IMR-90 (cell line): Measurements from ENCODE around the gene PILRB. TPM values are rescaled to one million over a fixed set of nuclear protein-coding genes. Genes with fewer than 3 reads are reported as not detected.

ENCODE experiments used
- ATAC-seq: fragments of 200-7000 bp; cut with Tn5 transposase; 2 replicates; pipeline ENCODE4 v1.9.1; 2020; ENCODE audit warnings: low read depth, mild to moderate bottlenecking, moderate library complexity
- BruUV-seq: library from RNA; stranded (reverse); fragments of 400-500 nt; replicated peaks from 2 replicates; lab custom pipeline; 2021; lab: Mats Ljungman, UMichigan
- CTCF ChIA-PET: fragments of 300-600 bp; formaldehyde crosslinking; extraction: SDS; loops from one replicate; lab custom pipeline; 2021; ENCODE audit warnings: antibody characterized with exemption; lab: Yijun Ruan, JAX
- POLR2A ChIA-PET: fragments of 300-600 bp; sonication (Branson Sonifier 250); formaldehyde crosslinking; loops from one replicate; lab custom pipeline; 2022; ENCODE audit warnings: antibody characterized with exemption; ENCODE audit not compliant: unreplicated experiment; lab: Charles Lee
- DNase-seq: peaks from one replicate; pipeline ENCODE4 v3.0.0; 2013
- H2AFZ ChIP-seq: replicated peaks from 2 replicates; pipeline ENCODE3; 2013; ENCODE audit warnings: low read length, mild to moderate bottlenecking; ENCODE audit not compliant: poor library complexity
- H2AK5ac ChIP-seq: 2 replicates; pipeline ENCODE4 v1.6.1; 2013; ENCODE audit warnings: low read depth, low read length, inconsistent platforms
- H2AK9ac ChIP-seq: replicated peaks from 2 replicates; pipeline ENCODE3; 2013; ENCODE audit warnings: mild to moderate bottlenecking, low read depth, low read length, moderate library complexity; ENCODE audit not compliant: poor library complexity
- H2BK120ac ChIP-seq: 2 replicates; pipeline ENCODE4 v1.6.1; 2013; ENCODE audit warnings: low read depth, low read length, inconsistent platforms
- H2BK15ac ChIP-seq: 3 replicates; pipeline ENCODE4 v1.6.1; 2013; ENCODE audit warnings: low read depth, low read length, inconsistent platforms
- H2BK20ac ChIP-seq: 2 replicates; pipeline ENCODE4 v1.6.1; 2013; ENCODE audit warnings: low read depth, mild to moderate bottlenecking, inconsistent platforms, low read length, moderate library complexity
- H2BK5ac ChIP-seq: 2 replicates; pipeline ENCODE4 v1.6.1; 2013; ENCODE audit warnings: mild to moderate bottlenecking, low read depth, low read length, inconsistent platforms; ENCODE audit not compliant: poor library complexity, severe bottlenecking
- H3K14ac ChIP-seq: replicated peaks from 2 replicates; pipeline ENCODE4 v1.6.1; 2013; ENCODE audit warnings: low read depth, low read length, inconsistent platforms
- H3K18ac ChIP-seq: 2 replicates; pipeline ENCODE4 v1.6.1; 2013; ENCODE audit warnings: low read depth, low read length, control low read depth
- H3K23ac ChIP-seq: 2 replicates; pipeline ENCODE4 v1.6.1; 2013; ENCODE audit warnings: low read depth, low read length, inconsistent platforms
- H3K27ac ChIP-seq: 2 replicates; pipeline ENCODE4 v1.5.1; 2013; ENCODE audit warnings: mild to moderate bottlenecking, control low read depth, low read length; ENCODE audit not compliant: insufficient read depth
- H3K27me3 ChIP-seq: 2 replicates; pipeline ENCODE4 v1.6.1; 2013; ENCODE audit warnings: low read length; ENCODE audit not compliant: control insufficient read depth, insufficient read depth
- H3K36me3 ChIP-seq: 2 replicates; pipeline ENCODE4 v1.6.1; 2013; ENCODE audit warnings: low read length, mixed read lengths; ENCODE audit not compliant: control insufficient read depth, insufficient read depth
- H3K4ac ChIP-seq: 2 replicates; pipeline ENCODE4 v1.6.1; 2013; ENCODE audit warnings: low read depth, low read length, inconsistent platforms
- H3K4me1 ChIP-seq: 2 replicates; pipeline ENCODE4 v1.6.1; 2013; ENCODE audit warnings: low read length, mixed read lengths; ENCODE audit not compliant: control insufficient read depth, insufficient read depth
- H3K4me2 ChIP-seq: 2 replicates; pipeline ENCODE4 v1.6.1; 2013; ENCODE audit warnings: low read depth, mild to moderate bottlenecking, control low read depth, low read length, moderate library complexity
- H3K4me3 ChIP-seq: 2 replicates; pipeline ENCODE4 v1.5.1; 2013; ENCODE audit warnings: low read depth, mild to moderate bottlenecking, control low read depth, low read length, moderate library complexity; ENCODE audit not compliant: insufficient read depth
- H3K56ac ChIP-seq: 2 replicates; pipeline ENCODE4 v1.6.1; 2013; ENCODE audit warnings: low read length, inconsistent platforms; ENCODE audit not compliant: insufficient read depth; ENCODE audit errors: extremely low read depth
- H3K79me1 ChIP-seq, 2 experiments: 2 replicates each; pipeline ENCODE4 v1.6.1; 2013; ENCODE audit warnings: low read length in 2 of 2, inconsistent platforms in 1 of 2, low read depth in 1 of 2
- H3K9ac ChIP-seq: 2 replicates; pipeline ENCODE4 v1.6.1; 2013; ENCODE audit warnings: low read depth, low read length, control low read depth
- H3K9me1 ChIP-seq: 2 replicates; pipeline ENCODE4 v1.6.1; 2013; ENCODE audit warnings: low read length, inconsistent platforms; ENCODE audit not compliant: insufficient read depth
- H3K9me3 ChIP-seq: 2 replicates; pipeline ENCODE4 v1.6.1; 2013; ENCODE audit warnings: low read length; ENCODE audit not compliant: control insufficient read depth, insufficient read depth
- H4K20me1 ChIP-seq: 2 replicates; pipeline ENCODE4 v1.6.1; 2013; ENCODE audit warnings: low read length, inconsistent platforms; ENCODE audit not compliant: insufficient read depth
- H4K5ac ChIP-seq: 2 replicates; pipeline ENCODE4 v1.6.1; 2013; ENCODE audit warnings: mild to moderate bottlenecking, low read depth, low read length, control low read depth
- H4K8ac ChIP-seq, 2 experiments: 2 replicates each; pipeline ENCODE4 v1.6.1; 2013; ENCODE audit warnings: low read depth in 2 of 2, low read length in 2 of 2, control low read depth in 1 of 2, inconsistent platforms in 1 of 2
- H4K91ac ChIP-seq: 2 replicates; pipeline ENCODE4 v1.6.1; 2013; ENCODE audit warnings: low read depth, low read length, inconsistent platforms; ENCODE audit not compliant: insufficient read depth
- BHLHE40 ChIP-seq: fragments of 150-350 bp; IDR thresholded peaks from 2 replicates; pipeline ENCODE4 v1.6.1; 2016; ENCODE audit warnings: mild to moderate bottlenecking, low read depth, low read length
- CEBPB ChIP-seq: IDR thresholded peaks from 2 replicates; pipeline ENCODE4 v1.6.1; 2012; ENCODE audit warnings: low read depth, low read length, improper control_type of control experiment
- CHD1 ChIP-seq: IDR thresholded peaks from 2 replicates; pipeline ENCODE4 v1.6.1; 2012; ENCODE audit warnings: low read depth, low read length, improper control_type of control experiment
- FOS ChIP-seq: fragments of 150-350 bp; IDR thresholded peaks from 2 replicates; pipeline ENCODE4 v1.6.1; 2016; ENCODE audit warnings: low read depth, low read length
- MAFK ChIP-seq: IDR thresholded peaks from 2 replicates; pipeline ENCODE4 v1.6.1; 2012; ENCODE audit warnings: low read depth, low read length, improper control_type of control experiment
- MAZ ChIP-seq: IDR thresholded peaks from 2 replicates; pipeline ENCODE4 v1.6.1; 2012; ENCODE audit warnings: low read depth, mild to moderate bottlenecking, low read length, improper control_type of control experiment, moderate library complexity, borderline replicate concordance
- MXI1 ChIP-seq: IDR thresholded peaks from 2 replicates; pipeline ENCODE4 v1.6.1; 2012; ENCODE audit warnings: low read depth, mild to moderate bottlenecking, low read length, moderate library complexity, borderline replicate concordance
- NFE2L2 ChIP-seq: fragments of 150-350 bp; IDR thresholded peaks from 2 replicates; pipeline ENCODE4 v1.6.1; 2016; ENCODE audit warnings: low read depth, mild to moderate bottlenecking, low read length
- POLR2A ChIP-seq: IDR thresholded peaks from 2 replicates; pipeline ENCODE4 v1.6.1; 2012; ENCODE audit warnings: mild to moderate bottlenecking, low read depth, low read length
- RAD21 ChIP-seq: IDR thresholded peaks from 2 replicates; pipeline ENCODE4 v1.6.1; 2012; ENCODE audit warnings: low read length, improper control_type of control experiment
- RCOR1 ChIP-seq: IDR thresholded peaks from 2 replicates; pipeline ENCODE4 v1.6.1; 2012; ENCODE audit warnings: mild to moderate bottlenecking, low read length, improper control_type of control experiment; ENCODE audit not compliant: insufficient replicate concordance
- RFX5 ChIP-seq: IDR thresholded peaks from 2 replicates; pipeline ENCODE4 v1.8.0; 2012; ENCODE audit warnings: low read depth, mild to moderate bottlenecking, low read length, moderate library complexity
- SMC3 ChIP-seq: fragments of 150-350 bp; IDR thresholded peaks from 2 replicates; pipeline ENCODE4 v1.6.1; 2016; ENCODE audit warnings: low read depth, mild to moderate bottlenecking, antibody characterized with exemption, low read length, moderate library complexity
- WGBS, 2 experiments: methylation state at CpG; one replicate each; pipeline versions ENCODE4 v1.1.5 to v1.1.7; 2013; ENCODE audit warnings: missing lambda C conversion rate in 2 of 2; ENCODE audit not compliant: insufficient read length in 1 of 2; ENCODE audit errors: extremely low coverage in 2 of 2; 5-methylcytosine and 5-hydroxymethylcytosine counted together
- dilution Hi-C: fragments of 300-500 bp; cut with HindIII; formaldehyde crosslinking; loops from one replicate; pipeline ENCODE4 v1.14.3; 2018; ENCODE audit warnings: low sequenced_read_pairs; ENCODE audit not compliant: unreplicated experiment
- in situ Hi-C: fragments of 300-500 bp; cut with MboI; formaldehyde crosslinking; loops from 3 replicates; pipeline ENCODE4 v1.14.3; 2019; ENCODE audit warnings: low sequenced_read_pairs, inconsistent platforms, mixed read lengths
- intact Hi-C: fragments of 100-400 bp; cut with micrococcal nuclease; formaldehyde crosslinking; loops from 2 replicates; pipeline ENCODE4 v1.10.0; 2022
- polyA plus RNA-seq, 3 experiments: library from polyadenylated mRNA; depleted of rRNA; stranded (reverse); fragments of >200 nt; gene quantifications; 2 replicates each; pipeline ENCODE4 v1.2.3, GENCODE V29; 2012; ENCODE audit warnings: low replicate concordance in 1 of 3
- total RNA-seq: library from RNA; depleted of rRNA; stranded (reverse); fragments of >200 nt; gene quantifications from 2 replicates; pipeline ENCODE4 v1.2.3, GENCODE V29; 2012
- TF ChIP-seq, protein P1 (sequence below): fragments of 150-350 bp; IDR thresholded peaks from 2 replicates; pipeline ENCODE4 v1.6.1; 2016; ENCODE audit warnings: low read depth, mild to moderate bottlenecking, low read length, moderate library complexity, borderline replicate concordance
- TF ChIP-seq, protein P2 (sequence below): fragments of 150-350 bp; IDR thresholded peaks from 2 replicates; pipeline ENCODE4 v1.6.1; 2017; ENCODE audit warnings: mild to moderate bottlenecking, antibody characterized with exemption, low read length, low read depth

The PILRB gene
- total and polyA plus RNA-seq, 2 of the 4 experiments (the other 2 are of a cell fraction), result 3.4 to 22.2 TPM

DNA sequence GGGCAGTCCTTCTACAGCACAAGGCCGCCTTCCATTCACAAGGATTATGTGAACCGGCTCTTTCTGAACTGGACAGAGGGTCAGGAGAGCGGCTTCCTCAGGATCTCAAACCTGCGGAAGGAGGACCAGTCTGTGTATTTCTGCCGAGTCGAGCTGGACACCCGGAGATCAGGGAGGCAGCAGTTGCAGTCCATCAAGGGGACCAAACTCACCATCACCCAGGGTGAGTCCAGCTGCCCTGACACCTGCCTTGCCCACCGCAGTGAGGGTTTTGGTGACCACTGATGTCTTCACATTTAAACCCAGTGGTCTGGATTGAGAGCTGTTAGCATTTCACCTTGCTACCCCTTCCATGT, 918 bp downstream of the PILRB start:
- no peaks in the 10 kb centered on the region for H3K4me1 ChIP-seq
- no peaks in the 10 kb centered on the region for H3K9me3 ChIP-seq
- WGBS, 2 experiments, result no CpG with 5 or more reads among the region's 8 CpGs
- H3K4me3 ChIP-seq, result no peak overlapping the region
- H4K8ac ChIP-seq, result no peak overlapping the region
- H3K9me1 ChIP-seq, result no peaks in the 10 kb centered on the region
- TF ChIP-seq MAFK, result no peak
- TF ChIP-seq MAZ, result no peak
- TF ChIP-seq RCOR1, result no peak
- TF ChIP-seq CEBPB, result no peak
- TF ChIP-seq, protein P1, sequence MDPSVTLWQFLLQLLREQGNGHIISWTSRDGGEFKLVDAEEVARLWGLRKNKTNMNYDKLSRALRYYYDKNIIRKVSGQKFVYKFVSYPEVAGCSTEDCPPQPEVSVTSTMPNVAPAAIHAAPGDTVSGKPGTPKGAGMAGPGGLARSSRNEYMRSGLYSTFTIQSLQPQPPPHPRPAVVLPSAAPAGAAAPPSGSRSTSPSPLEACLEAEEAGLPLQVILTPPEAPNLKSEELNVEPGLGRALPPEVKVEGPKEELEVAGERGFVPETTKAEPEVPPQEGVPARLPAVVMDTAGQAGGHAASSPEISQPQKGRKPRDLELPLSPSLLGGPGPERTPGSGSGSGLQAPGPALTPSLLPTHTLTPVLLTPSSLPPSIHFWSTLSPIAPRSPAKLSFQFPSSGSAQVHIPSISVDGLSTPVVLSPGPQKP, result no peak
- TF ChIP-seq RFX5, result no peak
- TF ChIP-seq NFE2L2, result no peak
- no peak for TF ChIP-seq BHLHE40
- TF ChIP-seq FOS, result no peak
- TF ChIP-seq, protein P2, sequence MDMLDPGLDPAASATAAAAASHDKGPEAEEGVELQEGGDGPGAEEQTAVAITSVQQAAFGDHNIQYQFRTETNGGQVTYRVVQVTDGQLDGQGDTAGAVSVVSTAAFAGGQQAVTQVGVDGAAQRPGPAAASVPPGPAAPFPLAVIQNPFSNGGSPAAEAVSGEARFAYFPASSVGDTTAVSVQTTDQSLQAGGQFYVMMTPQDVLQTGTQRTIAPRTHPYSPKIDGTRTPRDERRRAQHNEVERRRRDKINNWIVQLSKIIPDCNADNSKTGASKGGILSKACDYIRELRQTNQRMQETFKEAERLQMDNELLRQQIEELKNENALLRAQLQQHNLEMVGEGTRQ, result no peak
- no peak for TF ChIP-seq SMC3
- TF ChIP-seq MXI1, result no peak
- no peak for TF ChIP-seq POLR2A
- no peak for TF ChIP-seq RAD21
- no peak for TF ChIP-seq CHD1
- H3K23ac ChIP-seq, result no peak overlapping the region
- dilution Hi-C loops, result no loop called here
- H4K91ac ChIP-seq, result no peak overlapping the region
- H2BK20ac ChIP-seq, result no peak overlapping the region
- no peak overlapping the region for H3K9ac ChIP-seq
- H3K27ac ChIP-seq, result no peak overlapping the region
- BruUV-seq, result no TSS peak
- H2AK9ac ChIP-seq, result no peak overlapping the region
- ATAC-seq (no peak), DNase-seq (no peak)
- no peak overlapping the region for H3K14ac ChIP-seq
- no peak overlapping the region for H2BK15ac ChIP-seq
- in situ Hi-C loops, result no loop called here
- H2BK120ac ChIP-seq, result no peak overlapping the region
- peaks cover 0 to 3% of the 10 kb centered on the region in 2 experiments; a peak in 1 of 4 replicates for H3K79me1 ChIP-seq
- no peak overlapping the region for H3K4ac ChIP-seq
- no peak overlapping the region for H2BK5ac ChIP-seq
- CTCF ChIA-PET, result no interaction called here
- no peak overlapping the region for H3K56ac ChIP-seq
- no peak overlapping the region for H2AK5ac ChIP-seq
- no peaks in the 10 kb centered on the region for H3K27me3 ChIP-seq
- H3K4me2 ChIP-seq, result no peak overlapping the region
- H4K20me1 ChIP-seq, result no peaks in the 10 kb centered on the region
- no peak overlapping the region for H2AFZ ChIP-seq
- no peak overlapping the region for H4K5ac ChIP-seq
- intact Hi-C loops, result no loop called here
- no peak overlapping the region for H3K18ac ChIP-seq
- H3K36me3 ChIP-seq, result peaks cover 68% of the 10 kb centered on the region
- POLR2A ChIA-PET, result no interaction called here
